ENCODE measurements around the gene ARHGEF16.

GRCh38 chr1:3441410-3441847 lies 13.0 kb upstream of the ARHGEF16 start:
- TF ChIP-seq CTCF (conservative IDR thresholded peaks at IDR 0.05 in 1 of 2, IDR thresholded peaks at IDR 0.05 in 1 of 2; ENCODE audit: extremely low read depth in 1 of 2, insufficient read depth in 1 of 2, low read depth in 1 of 2, low read length in 2 of 2) (no peak), EZH2 (IDR thresholded peaks at IDR 0.05; ENCODE audit: borderline replicate concordance, low read length) (no peak)
